ENCODE data around the gene TXNIP. TPM values are rescaled to one million over a fixed set of nuclear protein-coding genes. Genes with fewer than 3 reads are reported as not detected.

TXNIP gene
- polyA plus RNA-seq, 1 donor (not counting 4 experiments of a cell fraction or from before 2014, with no cell fraction given): 159 TPM

- TF ChIP-seq, protein P1, sequence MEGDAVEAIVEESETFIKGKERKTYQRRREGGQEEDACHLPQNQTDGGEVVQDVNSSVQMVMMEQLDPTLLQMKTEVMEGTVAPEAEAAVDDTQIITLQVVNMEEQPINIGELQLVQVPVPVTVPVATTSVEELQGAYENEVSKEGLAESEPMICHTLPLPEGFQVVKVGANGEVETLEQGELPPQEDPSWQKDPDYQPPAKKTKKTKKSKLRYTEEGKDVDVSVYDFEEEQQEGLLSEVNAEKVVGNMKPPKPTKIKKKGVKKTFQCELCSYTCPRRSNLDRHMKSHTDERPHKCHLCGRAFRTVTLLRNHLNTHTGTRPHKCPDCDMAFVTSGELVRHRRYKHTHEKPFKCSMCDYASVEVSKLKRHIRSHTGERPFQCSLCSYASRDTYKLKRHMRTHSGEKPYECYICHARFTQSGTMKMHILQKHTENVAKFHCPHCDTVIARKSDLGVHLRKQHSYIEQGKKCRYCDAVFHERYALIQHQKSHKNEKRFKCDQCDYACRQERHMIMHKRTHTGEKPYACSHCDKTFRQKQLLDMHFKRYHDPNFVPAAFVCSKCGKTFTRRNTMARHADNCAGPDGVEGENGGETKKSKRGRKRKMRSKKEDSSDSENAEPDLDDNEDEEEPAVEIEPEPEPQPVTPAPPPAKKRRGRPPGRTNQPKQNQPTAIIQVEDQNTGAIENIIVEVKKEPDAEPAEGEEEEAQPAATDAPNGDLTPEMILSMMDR (optimal IDR thresholded peaks at IDR 0.05 in 1 of 3, IDR thresholded peaks at IDR 0.05 in 1 of 3, conservative IDR thresholded peaks at IDR 0.05 in 1 of 3; ENCODE audit: extremely low read depth in 1 of 3, insufficient read depth in 2 of 3, low read length in 3 of 3): no peak
- no peak for TF ChIP-seq EZH2 (IDR thresholded peaks at IDR 0.05; ENCODE audit: low read length)
- dilution Hi-C loops (cut with MboI; ENCODE audit: extremely low pct_ligation_motif_present, low sequenced_read_pairs): no loop called here
- no peak overlapping the region for H3K9ac ChIP-seq (ENCODE audit: control insufficient read depth, extremely low read depth, insufficient read depth, low read length)
- no peak overlapping the region for H2AFZ ChIP-seq (ENCODE audit: control insufficient read depth, low read length)
- no peak overlapping the region for H3K4me3 ChIP-seq (ENCODE audit: control insufficient read depth in 2 of 3, extremely low read depth in 1 of 3, insufficient read depth in 2 of 3, low read depth in 1 of 3, low read length in 3 of 3)
- H3K79me2 ChIP-seq (ENCODE audit: control insufficient read depth, insufficient read depth, low read length): peaks cover 12% of the 10 kb centered on the region
- H3K9me1 ChIP-seq (ENCODE audit: control insufficient read depth, extremely low read depth, insufficient read depth, low read length): no peaks in the 10 kb centered on the region
- DNase-seq (ENCODE audit: low read depth, low spot score) (no peak), FAIRE-seq (no peak)
- no peak overlapping the region for H3K4me2 ChIP-seq (ENCODE audit: control insufficient read depth, extremely low read depth, insufficient read depth, low read depth, low read length)
- H4K20me1 ChIP-seq (ENCODE audit: control insufficient read depth, extremely low read depth, insufficient read depth, low read length): no peaks in the 10 kb centered on the region
- H3K36me3 ChIP-seq (ENCODE audit: control insufficient read depth in 2 of 2, extremely low read depth in 1 of 2, insufficient read depth in 2 of 2, low read length in 2 of 2): no peaks in the 10 kb centered on the region
- no peaks in the 10 kb centered on the region for H3K9me3 ChIP-seq (ENCODE audit: control insufficient read depth, low read depth, low read length)
- H3K4me1 ChIP-seq (ENCODE audit: control insufficient read depth, extremely low read depth, insufficient read depth, low read length): peaks cover 20% of the 10 kb centered on the region
- no peaks in the 10 kb centered on the region for H3K27me3 ChIP-seq (ENCODE audit: control insufficient read depth, extremely low read depth, insufficient read depth, low read length)
- no peak overlapping the region for H3K27ac ChIP-seq (ENCODE audit: control insufficient read depth, insufficient read depth, low read length)
Observed at GRCh38 chr1:145955436-145955835, 40.9 kb downstream of the TXNIP start.

- FAIRE-seq: no peak
- no peak overlapping the region for H3K4me3 ChIP-seq (ENCODE audit: control insufficient read depth in 2 of 3, extremely low read depth in 1 of 3, insufficient read depth in 2 of 3, low read depth in 1 of 3, low read length in 3 of 3)
- no peaks in the 10 kb centered on the region for H3K9me3 ChIP-seq (ENCODE audit: control insufficient read depth, low read depth, low read length)
- H3K27me3 ChIP-seq (ENCODE audit: control insufficient read depth, extremely low read depth, insufficient read depth, low read length): no peaks in the 10 kb centered on the region
- H3K9me1 ChIP-seq (ENCODE audit: control insufficient read depth, extremely low read depth, insufficient read depth, low read length): no peaks in the 10 kb centered on the region
- no peaks in the 10 kb centered on the region for H4K20me1 ChIP-seq (ENCODE audit: control insufficient read depth, extremely low read depth, insufficient read depth, low read length)
- no peak overlapping the region for H3K9ac ChIP-seq (ENCODE audit: control insufficient read depth, extremely low read depth, insufficient read depth, low read length)
- dilution Hi-C loops (cut with MboI; ENCODE audit: extremely low pct_ligation_motif_present, low sequenced_read_pairs): no loop called here
- DNase-seq (ENCODE audit: low read depth, low spot score): no peak
- no peak overlapping the region for H3K4me2 ChIP-seq (ENCODE audit: control insufficient read depth, extremely low read depth, insufficient read depth, low read depth, low read length)
- TF ChIP-seq, protein P1 (optimal IDR thresholded peaks at IDR 0.05 in 1 of 3, IDR thresholded peaks at IDR 0.05 in 1 of 3, conservative IDR thresholded peaks at IDR 0.05 in 1 of 3; ENCODE audit: extremely low read depth in 1 of 3, insufficient read depth in 2 of 3, low read length in 3 of 3): no peak
- TF ChIP-seq EZH2 (IDR thresholded peaks at IDR 0.05; ENCODE audit: low read length): no peak
- H2AFZ ChIP-seq (ENCODE audit: control insufficient read depth, low read length): no peak overlapping the region
- no peak overlapping the region for H3K27ac ChIP-seq (ENCODE audit: control insufficient read depth, insufficient read depth, low read length)
- H3K4me1 ChIP-seq (ENCODE audit: control insufficient read depth, extremely low read depth, insufficient read depth, low read length): peaks cover 20% of the 10 kb centered on the region
- no peaks in the 10 kb centered on the region for H3K36me3 ChIP-seq (ENCODE audit: control insufficient read depth in 2 of 2, extremely low read depth in 1 of 2, insufficient read depth in 2 of 2, low read length in 2 of 2)
- H3K79me2 ChIP-seq (ENCODE audit: control insufficient read depth, insufficient read depth, low read length): peaks cover 12% of the 10 kb centered on the region
Observed at GRCh38 chr1:145953861-145954260, 42.5 kb downstream of the TXNIP start.

Measured in keratinocyte (primary cell).